GM23338 (cell line): Measurements from ENCODE around the gene COL4A2. TPM values are rescaled to one million over a fixed set of nuclear protein-coding genes. Genes with fewer than 3 reads are reported as not detected.

Experiments
- ATAC-seq: fragments of 200-7000 bp; cut with Tn5 transposase; 3 replicates; pipeline ENCODE4 v1.9.1; 2020
- DNase-seq: peaks from one replicate; pipeline ENCODE4 v3.0.0-alpha.2; 2015; ENCODE audit warnings: low spot score
- H2AFZ ChIP-seq: fragments of 200-600 bp; sonication (generic); 2 replicates; pipeline ENCODE4 v1.8.0; 2016; ENCODE audit warnings: antibody characterized with exemption, mild to moderate bottlenecking, moderate library complexity
- H3F3A ChIP-seq: fragments of 200-600 bp; sonication (generic); replicated peaks from 2 replicates; pipeline ENCODE4 v1.8.0; 2017; ENCODE audit warnings: antibody characterized with exemption, mixed run types, low read depth
- H3K27ac ChIP-seq: fragments of 200-600 bp; sonication (generic); 2 replicates; pipeline ENCODE4 v1.6.1; 2016; ENCODE audit warnings: low read depth
- H3K27me3 ChIP-seq: fragments of 200-600 bp; sonication (generic); 2 replicates; pipeline ENCODE4 v1.8.0; 2016; ENCODE audit warnings: mild to moderate bottlenecking, mixed run types, moderate library complexity; ENCODE audit not compliant: insufficient read depth
- H3K36me3 ChIP-seq: fragments of 200-600 bp; sonication (generic); 2 replicates; pipeline ENCODE4 v1.8.0; 2016; ENCODE audit warnings: mild to moderate bottlenecking; ENCODE audit not compliant: insufficient read depth
- H3K4me1 ChIP-seq: fragments of 200-600 bp; sonication (generic); 2 replicates; pipeline ENCODE4 v1.8.0; 2016; ENCODE audit warnings: mild to moderate bottlenecking, moderate library complexity; ENCODE audit not compliant: insufficient read depth
- H3K4me2 ChIP-seq: fragments of 200-600 bp; sonication (generic); 2 replicates; pipeline ENCODE4 v1.7.1; 2017; ENCODE audit warnings: mixed run types
- H3K4me3 ChIP-seq: fragments of 200-600 bp; sonication (generic); 2 replicates; pipeline ENCODE4 v1.6.1; 2016; ENCODE audit warnings: mixed run types
- H3K79me2 ChIP-seq: fragments of 200-600 bp; sonication (generic); replicated peaks from 2 replicates; pipeline ENCODE4 v1.8.0; 2017; ENCODE audit warnings: mild to moderate bottlenecking; ENCODE audit not compliant: insufficient read depth
- H3K9me2 ChIP-seq: fragments of 200-600 bp; sonication (generic); 2 replicates; pipeline ENCODE4 v1.8.0; 2017; ENCODE audit not compliant: insufficient read depth
- H4K20me1 ChIP-seq: fragments of 200-600 bp; sonication (generic); replicated peaks from 2 replicates; pipeline ENCODE4 v1.8.0; 2017; ENCODE audit warnings: mild to moderate bottlenecking; ENCODE audit not compliant: insufficient read depth
- H3K27ac Mint-ChIP-seq: 2 replicates; pipeline ENCODE4 v1.8.0; 2020; ENCODE audit warnings: inconsistent platforms, mild to moderate bottlenecking, moderate library complexity, mixed read lengths
- H3K27me3 Mint-ChIP-seq: 3 replicates; pipeline ENCODE4 v1.8.0; 2022; ENCODE audit warnings: low read depth, mild to moderate bottlenecking, moderate library complexity, mixed read lengths, inconsistent platforms; ENCODE audit not compliant: insufficient read depth, poor library complexity
- H3K36me3 Mint-ChIP-seq: 3 replicates; pipeline ENCODE4 v1.8.0; 2021; ENCODE audit warnings: low read depth, mild to moderate bottlenecking, inconsistent platforms, moderate library complexity, mixed read lengths
- H3K4me1 Mint-ChIP-seq: 3 replicates; pipeline ENCODE4 v1.8.0; 2020; ENCODE audit warnings: mild to moderate bottlenecking, inconsistent platforms, mixed read lengths
- H3K4me3 Mint-ChIP-seq: 3 replicates; pipeline ENCODE4 v1.8.0; 2021; ENCODE audit warnings: moderate library complexity, mild to moderate bottlenecking, inconsistent platforms, mixed read lengths
- H3K9me3 Mint-ChIP-seq: 3 replicates; pipeline ENCODE4 v1.8.0; 2020; ENCODE audit warnings: moderate library complexity, mild to moderate bottlenecking, inconsistent platforms, mixed read lengths
- CTCF ChIP-seq, 2 experiments: fragments of 200-600 bp in 1 of 2; sonication (generic) in 1 of 2; conservative IDR thresholded peaks; 2 replicates each; pipeline versions ENCODE4 v1.5.1 to v1.6.1; 2016 to 2017; ENCODE audit warnings: antibody characterized with exemption in 2 of 2, low read depth in 2 of 2, mild to moderate bottlenecking in 2 of 2, moderate library complexity in 1 of 2
- EZH2phosphoT487 ChIP-seq: fragments of 200-600 bp; sonication (generic); IDR thresholded peaks from one replicate; pipeline ENCODE4 v1.8.1; 2018; ENCODE audit warnings: antibody characterized with exemption; ENCODE audit not compliant: unreplicated experiment
- STAT1 ChIP-seq: IDR thresholded peaks from one replicate; pipeline ENCODE4 v1.6.1; 2016; ENCODE audit warnings: antibody characterized with exemption; ENCODE audit not compliant: unreplicated experiment
- polyA plus RNA-seq: library from polyadenylated mRNA; unstranded; fragments of >200 nt; fragmentation: Nextera tagmentation; extraction: Ambion mirVana; gene quantifications from 2 replicates; pipeline ENCODE4 v1.2.1, GENCODE V29; 2016
- total RNA-seq: library from RNA; depleted of rRNA; stranded (reverse); fragments of >200 nt; shearing (Covaris generic); gene quantifications from 2 replicates; pipeline ENCODE4 v1.2.3, GENCODE V29; 2014
- TF ChIP-seq, protein P1 (sequence below): fragments of 250-450 bp; sonication (Bioruptor Pico); IDR thresholded peaks from 2 replicates; pipeline ENCODE4 v1.5.0; 2020; ENCODE audit warnings: mild to moderate bottlenecking, moderate library complexity
- TF ChIP-seq, protein P2 (sequence below): IDR thresholded peaks from 2 replicates; pipeline ENCODE4 v1.6.1; 2016; ENCODE audit warnings: antibody characterized with exemption

Gene COL4A2
- total and polyA plus RNA-seq, 2 experiments from 2014 or later = 37.4 to 131 TPM

DNA sequence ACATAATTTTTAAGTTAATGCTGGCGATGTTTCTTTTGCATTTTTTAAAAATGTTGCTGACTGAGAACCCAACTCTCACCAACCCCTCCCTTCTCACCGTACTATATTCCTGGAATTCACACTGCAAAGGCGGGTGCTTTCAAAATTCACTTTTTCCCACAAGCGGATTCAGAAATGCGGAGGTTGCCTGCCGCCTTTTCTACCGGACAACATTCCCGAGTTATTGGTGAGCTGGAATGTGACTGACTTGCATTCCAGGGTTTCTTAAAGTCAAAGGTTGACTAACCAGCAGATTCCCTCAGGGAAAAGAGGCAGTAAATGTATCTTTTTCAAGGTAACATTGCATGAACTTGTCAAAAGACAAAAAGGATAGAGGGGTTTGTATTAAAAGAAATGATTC, 141.1 kb downstream of the COL4A2 start (continued):
- TF ChIP-seq, protein P1, sequence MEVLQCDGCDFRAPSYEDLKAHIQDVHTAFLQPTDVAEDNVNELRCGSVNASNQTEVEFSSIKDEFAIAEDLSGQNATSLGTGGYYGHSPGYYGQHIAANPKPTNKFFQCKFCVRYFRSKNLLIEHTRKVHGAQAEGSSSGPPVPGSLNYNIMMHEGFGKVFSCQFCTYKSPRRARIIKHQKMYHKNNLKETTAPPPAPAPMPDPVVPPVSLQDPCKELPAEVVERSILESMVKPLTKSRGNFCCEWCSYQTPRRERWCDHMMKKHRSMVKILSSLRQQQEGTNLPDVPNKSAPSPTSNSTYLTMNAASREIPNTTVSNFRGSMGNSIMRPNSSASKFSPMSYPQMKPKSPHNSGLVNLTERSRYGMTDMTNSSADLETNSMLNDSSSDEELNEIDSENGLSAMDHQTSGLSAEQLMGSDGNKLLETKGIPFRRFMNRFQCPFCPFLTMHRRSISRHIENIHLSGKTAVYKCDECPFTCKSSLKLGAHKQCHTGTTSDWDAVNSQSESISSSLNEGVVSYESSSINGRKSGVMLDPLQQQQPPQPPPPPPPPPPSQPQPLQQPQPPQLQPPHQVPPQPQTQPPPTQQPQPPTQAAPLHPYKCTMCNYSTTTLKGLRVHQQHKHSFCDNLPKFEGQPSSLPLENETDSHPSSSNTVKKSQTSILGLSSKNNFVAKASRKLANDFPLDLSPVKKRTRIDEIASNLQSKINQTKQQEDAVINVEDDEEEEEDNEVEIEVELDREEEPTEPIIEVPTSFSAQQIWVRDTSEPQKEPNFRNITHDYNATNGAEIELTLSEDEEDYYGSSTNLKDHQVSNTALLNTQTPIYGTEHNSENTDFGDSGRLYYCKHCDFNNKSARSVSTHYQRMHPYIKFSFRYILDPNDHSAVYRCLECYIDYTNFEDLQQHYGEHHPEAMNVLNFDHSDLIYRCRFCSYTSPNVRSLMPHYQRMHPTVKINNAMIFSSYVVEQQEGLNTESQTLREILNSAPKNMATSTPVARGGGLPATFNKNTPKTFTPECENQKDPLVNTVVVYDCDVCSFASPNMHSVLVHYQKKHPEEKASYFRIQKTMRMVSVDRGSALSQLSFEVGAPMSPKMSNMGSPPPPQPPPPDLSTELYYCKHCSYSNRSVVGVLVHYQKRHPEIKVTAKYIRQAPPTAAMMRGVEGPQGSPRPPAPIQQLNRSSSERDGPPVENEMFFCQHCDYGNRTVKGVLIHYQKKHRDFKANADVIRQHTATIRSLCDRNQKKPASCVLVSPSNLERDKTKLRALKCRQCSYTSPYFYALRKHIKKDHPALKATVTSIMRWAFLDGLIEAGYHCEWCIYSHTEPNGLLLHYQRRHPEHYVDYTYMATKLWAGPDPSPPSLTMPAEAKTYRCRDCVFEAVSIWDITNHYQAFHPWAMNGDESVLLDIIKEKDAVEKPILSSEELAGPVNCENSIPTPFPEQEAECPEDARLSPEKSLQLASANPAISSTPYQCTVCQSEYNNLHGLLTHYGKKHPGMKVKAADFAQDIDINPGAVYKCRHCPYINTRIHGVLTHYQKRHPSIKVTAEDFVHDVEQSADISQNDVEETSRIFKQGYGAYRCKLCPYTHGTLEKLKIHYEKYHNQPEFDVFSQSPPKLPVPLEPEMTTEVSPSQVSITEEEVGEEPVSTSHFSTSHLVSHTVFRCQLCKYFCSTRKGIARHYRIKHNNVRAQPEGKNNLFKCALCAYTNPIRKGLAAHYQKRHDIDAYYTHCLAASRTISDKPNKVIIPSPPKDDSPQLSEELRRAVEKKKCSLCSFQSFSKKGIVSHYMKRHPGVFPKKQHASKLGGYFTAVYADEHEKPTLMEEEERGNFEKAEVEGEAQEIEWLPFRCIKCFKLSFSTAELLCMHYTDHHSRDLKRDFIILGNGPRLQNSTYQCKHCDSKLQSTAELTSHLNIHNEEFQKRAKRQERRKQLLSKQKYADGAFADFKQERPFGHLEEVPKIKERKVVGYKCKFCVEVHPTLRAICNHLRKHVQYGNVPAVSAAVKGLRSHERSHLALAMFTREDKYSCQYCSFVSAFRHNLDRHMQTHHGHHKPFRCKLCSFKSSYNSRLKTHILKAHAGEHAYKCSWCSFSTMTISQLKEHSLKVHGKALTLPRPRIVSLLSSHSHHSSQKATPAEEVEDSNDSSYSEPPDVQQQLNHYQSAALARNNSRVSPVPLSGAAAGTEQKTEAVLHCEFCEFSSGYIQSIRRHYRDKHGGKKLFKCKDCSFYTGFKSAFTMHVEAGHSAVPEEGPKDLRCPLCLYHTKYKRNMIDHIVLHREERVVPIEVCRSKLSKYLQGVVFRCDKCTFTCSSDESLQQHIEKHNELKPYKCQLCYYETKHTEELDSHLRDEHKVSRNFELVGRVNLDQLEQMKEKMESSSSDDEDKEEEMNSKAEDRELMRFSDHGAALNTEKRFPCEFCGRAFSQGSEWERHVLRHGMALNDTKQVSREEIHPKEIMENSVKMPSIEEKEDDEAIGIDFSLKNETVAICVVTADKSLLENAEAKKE (CRISPR knock-in tag) = no peak

- Histone ChIP-seq H4K20me1 (peaks cover 3% of the 10 kb centered on the region; the same call in 1 of the 2 replicates), H3K27ac (0 out of 2 replicates have a peak overlapping the region, but pooled peaks have one; percentile 60), H2AFZ (no peak overlapping the region), H3K4me3 (no peak overlapping the region), H3K4me1 (peaks cover 4% of the 10 kb centered on the region), H3K27me3 (no peaks in the 10 kb centered on the region), H3F3A (no peaks in the 10 kb centered on the region), H3K79me2 (no peaks in the 10 kb centered on the region), H3K9me2 (no peaks in the 10 kb centered on the region), H3K4me2 (no peak overlapping the region), H3K36me3 (peaks cover 5% of the 10 kb centered on the region; the same call in 1 of the 2 replicates)
- Mint-ChIP-seq H3K4me3 (no peak overlapping the region), H3K36me3 (peaks cover 3% of the 10 kb centered on the region; the same call in 1 of the 3 replicates), H3K27me3 (peaks cover 7% of the 10 kb centered on the region), H3K9me3 (no peaks in the 10 kb centered on the region), H3K4me1 (peaks cover 17% of the 10 kb centered on the region), H3K27ac (no peak overlapping the region)
- no peak for TF ChIP-seq STAT1
- TF ChIP-seq EZH2phosphoT487 = no peak
- TF ChIP-seq, protein P2, sequence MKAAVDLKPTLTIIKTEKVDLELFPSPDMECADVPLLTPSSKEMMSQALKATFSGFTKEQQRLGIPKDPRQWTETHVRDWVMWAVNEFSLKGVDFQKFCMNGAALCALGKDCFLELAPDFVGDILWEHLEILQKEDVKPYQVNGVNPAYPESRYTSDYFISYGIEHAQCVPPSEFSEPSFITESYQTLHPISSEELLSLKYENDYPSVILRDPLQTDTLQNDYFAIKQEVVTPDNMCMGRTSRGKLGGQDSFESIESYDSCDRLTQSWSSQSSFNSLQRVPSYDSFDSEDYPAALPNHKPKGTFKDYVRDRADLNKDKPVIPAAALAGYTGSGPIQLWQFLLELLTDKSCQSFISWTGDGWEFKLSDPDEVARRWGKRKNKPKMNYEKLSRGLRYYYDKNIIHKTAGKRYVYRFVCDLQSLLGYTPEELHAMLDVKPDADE = no peak
- TF ChIP-seq CTCF (conservative IDR thresholded peaks at IDR 0.05; ENCODE audit: low read depth in 2 of 2) = no peak
- ATAC-seq = no peak
- DNase-seq = no peak
Measured at GRCh38 chr13:110448677-110449076, 141.6 kb downstream of the COL4A2 start.
